Skin of body (tissue), 2 donors: ENCODE data around the gene C6orf136. TPM values are rescaled to one million over a fixed set of nuclear protein-coding genes. Genes with fewer than 3 reads are reported as not detected.
"Not testable (repeated sequence)": the region's sequence is repeated elsewhere in the genome, so short reads cannot be mapped to it uniquely, and the experiment has no call there.

Source experiments
- DNase-seq: peaks from one replicate; lab custom pipeline; 2025; lab: John Stamatoyannopoulos, UW
- total RNA-seq: library from RNA; depleted of rRNA; stranded (reverse); fragments of >200 nt; gene quantifications from one replicate; pipeline ENCODE4 v1.2.3, GENCODE V29; 2014

C6orf136 gene
- total RNA-seq = 5.2 TPM

- DNase-seq = peak; percentile 87
These were observed at the start of gene C6orf136 for GRCh38 chr6:30646450-30647241. Gene C6orf136, plus strand, starts transcription at chr6:30647133. Its CDS starts 99 bp downstream, at chr6:30647232.

- DNase-seq = not testable (repeated sequence)
These were observed 49.4 kb upstream of the C6orf136 start for GRCh38 chr6:30597315-30598144.

GRCh38 chr6:30598912-30599624 is 47.9 kb upstream of the C6orf136 start:
- DNase-seq = no peak

GRCh38 chr6:30599625-30600324 is 47.2 kb upstream of the C6orf136 start:
- no peak for DNase-seq

GRCh38 chr6:30600451-30600961 is 46.4 kb upstream of the C6orf136 start:
- DNase-seq = no peak

- DNase-seq = no peak
These were observed 45.5 kb upstream of the C6orf136 start for GRCh38 chr6:30601436-30601814.

GRCh38 chr6:30601815-30602641 is 44.9 kb upstream of the C6orf136 start:
- DNase-seq = no peak

GRCh38 chr6:30603961-30604360 is 43.0 kb upstream of the C6orf136 start:
- DNase-seq = no peak

- DNase-seq = no peak
These were observed 36.9 kb upstream of the C6orf136 start for GRCh38 chr6:30610065-30610464.

- no peak for DNase-seq
These were observed 35.6 kb upstream of the C6orf136 start for GRCh38 chr6:30611150-30611855.

GRCh38 chr6:30611856-30612194 is 35.1 kb upstream of the C6orf136 start:
- DNase-seq = no peak

GRCh38 chr6:30612213-30612612 is 34.7 kb upstream of the C6orf136 start:
- no peak for DNase-seq

- DNase-seq = no peak
These were observed 34.2 kb upstream of the C6orf136 start for GRCh38 chr6:30612687-30613248.

- no peak for DNase-seq
These were observed 33.5 kb upstream of the C6orf136 start for GRCh38 chr6:30613251-30614043.

- DNase-seq = no peak
These were observed 32.7 kb upstream of the C6orf136 start for GRCh38 chr6:30614044-30614842.

GRCh38 chr6:30614843-30615218 is 32.1 kb upstream of the C6orf136 start:
- peak; percentile 99 for DNase-seq

GRCh38 chr6:30615219-30615957 is 31.5 kb upstream of the C6orf136 start:
- peak; percentile 90 for DNase-seq
